Right ventricle myocardium superior (tissue), 1 donor: Measurements from ENCODE around the gene SDHAF1. TPM values are rescaled to one million over a fixed set of nuclear protein-coding genes. Genes with fewer than 3 reads are reported as not detected.
A peak's percentile ranks its signal among the peaks of the same experiment; 100 is the strongest.
"Not testable (repeated sequence)": the region's sequence is repeated elsewhere in the genome, so short reads cannot be mapped to it uniquely, and the experiment has no call there.

Source experiments
- ATAC-seq: fragments of 200-7000 bp; cut with Tn5 transposase; one replicate; pipeline ENCODE4 v1.9.1; 2020; ENCODE audit warnings: mild to moderate bottlenecking; ENCODE audit not compliant: poor library complexity
- DNase-seq: peaks from one replicate; pipeline ENCODE4 v3.0.0-alpha.2; 2020
- intact Hi-C: fragments of 100-400 bp; cut with DNase I; formaldehyde crosslinking; loops from one replicate; pipeline ENCODE4 v1.11.2; 2022
- long read RNA-seq: library from polyadenylated mRNA; unstranded; transcript quantifications from one replicate; pipeline ENCODE4 v2.0.0, GENCODE V29; 2021
- total RNA-seq: library from RNA; stranded (reverse); fragmentation: NEBNext Ultra II Directional; extraction: Animal tissue kit (Norgen Biotek cat#: 25700); gene quantifications from one replicate; pipeline ENCODE4 v1.2.1, GENCODE V29; 2021
- donor health status: DM: no; HTN: yes; CAD: no; lungs with severe emphysema.

The SDHAF1 gene, protein sequence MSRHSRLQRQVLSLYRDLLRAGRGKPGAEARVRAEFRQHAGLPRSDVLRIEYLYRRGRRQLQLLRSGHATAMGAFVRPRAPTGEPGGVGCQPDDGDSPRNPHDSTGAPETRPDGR
- total RNA-seq = 10.2 TPM
- long read RNA-seq, transcript SDHAF1-201 (1 exons, 1,117 nt) = major isoform, 34 of 34 reads
- long read RNA-seq, partial matches to known transcripts = 0 of 34 reads
- long read RNA-seq, other reads (novel, unspliced or antisense) = 0 of 34 reads

- peak; percentile 98 for ATAC-seq
- DNase-seq = peak; percentile 99
- intact Hi-C loops = loop anchor here (5.0 kb wide), 1 partner anchor 117 kb away; the partner anchor contains the start of genes OVOL3 and POLR2I
Observed at GRCh38 chr19:35995048-35995993, at the start of gene SDHAF1. SDHAF1 (plus strand) TSS chr19:35995188; CDS start chr19:35995275, 87 bp downstream.

DNA sequence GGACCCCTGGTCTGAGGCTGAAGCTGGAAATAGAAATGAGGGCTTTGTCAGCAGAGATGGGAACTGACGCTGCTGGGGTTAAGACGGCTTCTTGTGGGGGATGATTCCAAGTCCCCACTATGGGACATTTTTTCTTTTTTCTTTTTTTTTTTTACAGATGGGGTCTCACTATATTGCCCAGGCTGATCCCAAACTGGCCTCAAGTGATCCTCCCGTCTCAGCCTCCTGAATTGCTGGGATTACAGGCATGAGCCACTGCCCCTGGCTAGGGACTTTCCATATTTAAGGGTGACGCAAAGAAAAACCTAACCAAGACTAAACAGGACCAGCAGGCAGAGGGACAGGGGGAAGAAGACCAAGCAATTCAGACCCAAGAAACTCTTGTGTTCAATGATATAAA is 48.8 kb upstream of the SDHAF1 start:
- ATAC-seq = no peak
- intact Hi-C loops = no loop called here

DNA sequence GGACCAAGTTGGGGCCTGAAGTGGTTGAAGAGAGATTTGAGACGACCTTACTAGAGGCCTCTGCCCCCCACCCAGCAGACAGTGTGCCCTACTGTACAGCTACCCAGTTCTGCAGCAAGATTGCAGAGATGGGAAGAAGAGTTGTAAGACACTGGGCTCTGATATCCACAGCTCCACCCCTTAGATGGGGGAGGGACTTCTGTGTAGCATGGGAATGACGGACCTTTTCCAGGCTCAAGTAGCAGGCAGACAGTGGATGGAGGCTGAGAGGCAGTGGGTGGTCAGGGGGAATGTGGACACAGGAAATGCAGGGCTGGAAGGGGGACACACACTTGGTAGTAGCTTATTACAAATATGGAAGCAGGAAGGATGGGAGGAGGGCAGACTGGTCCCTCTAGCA is 45.9 kb upstream of the SDHAF1 start:
- no peak for ATAC-seq
- intact Hi-C loops = no loop called here
- no peak for DNase-seq

More for the DNA sequence above, 48.8 kb upstream of the SDHAF1 start:
- no peak for DNase-seq

GRCh38 chr19:35955881-35956634 is 38.9 kb upstream of the SDHAF1 start:
- intact Hi-C loops = no loop called here
- DNase-seq = no peak
- ATAC-seq = no peak

- DNase-seq, ATAC-seq, intact Hi-C loops: not testable (repeated sequence)
Observed at GRCh38 chr19:35957411-35957810, 37.6 kb upstream of the SDHAF1 start.

DNA sequence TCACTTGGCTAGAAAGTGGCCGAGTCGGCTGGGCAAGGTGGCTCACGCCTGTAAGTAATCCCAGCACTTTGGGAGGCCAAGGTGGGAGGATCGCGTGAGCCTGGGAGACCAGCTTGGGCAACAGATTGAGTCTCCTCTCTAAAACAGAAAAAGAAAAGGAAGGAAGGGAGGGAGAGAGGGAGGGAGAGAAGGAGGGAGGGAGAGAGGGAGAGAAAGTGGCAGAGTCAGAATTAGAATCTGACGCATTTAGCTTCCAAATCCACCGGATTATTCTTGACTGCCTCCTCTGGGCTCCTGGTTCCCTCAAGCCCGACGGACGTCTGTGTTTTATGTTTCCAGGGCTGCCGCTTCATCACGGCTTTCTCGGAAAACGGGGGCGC is 36.3 kb upstream of the SDHAF1 start:
- intact Hi-C loops = no loop called here
- DNase-seq (no peak), ATAC-seq (no peak)

GRCh38 chr19:35959040-35959967 is 35.7 kb upstream of the SDHAF1 start:
- ATAC-seq (peak; percentile 68), DNase-seq (peak; percentile 72)
- intact Hi-C loops = no loop called here

GRCh38 chr19:35959968-35960320 is 35.0 kb upstream of the SDHAF1 start:
- DNase-seq (no peak), ATAC-seq (no peak)
- intact Hi-C loops = no loop called here

DNA sequence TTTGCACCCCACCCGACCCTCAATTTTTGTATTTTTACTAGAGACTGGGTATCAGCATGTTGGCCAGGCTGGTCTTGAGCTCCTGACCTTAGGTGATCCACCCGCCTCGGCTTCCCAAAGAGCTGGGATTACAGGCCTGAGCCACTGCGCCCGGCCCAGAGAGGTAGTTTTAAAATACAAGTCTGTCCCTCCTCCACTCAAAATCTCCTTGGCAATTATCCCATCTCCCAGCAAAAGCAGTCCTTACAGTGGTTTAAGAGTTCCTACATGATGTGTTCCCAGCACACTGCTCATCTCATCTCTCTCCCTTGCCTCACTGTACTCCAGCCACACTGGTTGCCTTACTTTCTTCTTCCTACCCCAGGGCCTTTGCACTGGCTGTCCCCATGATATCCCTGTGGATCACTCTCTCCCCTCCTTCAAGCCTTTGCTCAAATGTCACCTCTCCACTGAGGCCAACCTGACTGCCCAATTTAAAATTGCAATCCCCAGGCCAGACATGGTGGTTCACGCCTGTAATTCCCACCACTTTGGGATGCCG is 34.5 kb upstream of the SDHAF1 start:
- ATAC-seq = no peak
- DNase-seq = no peak
- intact Hi-C loops = no loop called here

GRCh38 chr19:35963514-35963913 is 31.5 kb upstream of the SDHAF1 start:
- DNase-seq (no peak), ATAC-seq (no peak)
- intact Hi-C loops = no loop called here

DNA sequence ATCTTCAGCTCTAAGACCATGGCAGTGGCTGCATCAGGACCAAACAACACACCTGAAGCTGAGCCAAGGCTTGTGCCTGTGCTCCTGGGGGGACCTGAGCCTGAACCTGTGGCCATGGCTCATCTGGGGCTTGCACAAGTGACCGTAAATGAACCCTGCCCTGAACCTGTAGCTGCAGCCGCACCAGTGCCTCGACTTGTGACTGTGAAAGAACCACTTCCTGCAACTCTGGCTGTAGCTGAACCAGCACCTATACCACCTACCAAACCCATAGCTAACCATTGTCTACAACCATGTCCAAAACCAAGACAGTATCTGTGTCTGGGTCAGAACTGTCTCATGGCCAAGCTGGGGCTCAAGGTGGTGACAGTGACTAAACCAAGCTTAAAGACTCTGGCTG is 28.2 kb upstream of the SDHAF1 start:
- DNase-seq (no peak), ATAC-seq (no peak)
- intact Hi-C loops = no loop called here

- ATAC-seq (no peak), DNase-seq (no peak)
- intact Hi-C loops = no loop called here
Observed at GRCh38 chr19:35973487-35973886, 21.5 kb upstream of the SDHAF1 start.

DNA sequence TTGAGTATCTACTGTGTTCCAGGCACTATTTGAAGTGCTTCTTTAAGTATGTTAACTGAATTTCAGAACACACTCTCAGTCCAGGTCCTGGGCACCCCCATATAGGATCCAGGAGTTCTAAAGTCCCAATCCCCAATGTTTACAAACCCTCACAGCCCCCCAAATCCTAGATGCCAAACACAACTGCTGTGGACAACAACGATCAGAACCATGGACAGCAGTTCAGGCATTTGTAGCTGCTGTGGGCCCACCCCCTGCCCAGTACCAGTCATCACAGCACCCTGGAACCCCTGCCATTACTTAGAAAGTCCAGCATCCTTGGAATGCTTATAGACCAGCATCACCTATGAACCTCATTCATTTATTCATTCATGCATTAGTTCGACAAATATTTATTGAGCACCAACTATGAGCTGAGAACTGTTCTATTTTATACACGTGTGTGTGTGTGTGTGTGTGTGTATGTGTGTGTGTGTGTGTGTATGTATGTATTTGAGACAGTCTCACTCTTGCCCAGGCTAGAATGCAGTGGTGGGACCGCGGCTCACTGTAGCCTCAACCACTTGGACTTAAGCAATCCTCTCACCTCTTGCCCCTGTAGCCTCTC is 19.3 kb upstream of the SDHAF1 start:
- DNase-seq = peak; percentile 10
- ATAC-seq = no peak
- intact Hi-C loops = no loop called here

- intact Hi-C loops = no loop called here
- ATAC-seq (no peak), DNase-seq (no peak)
Observed at GRCh38 chr19:35977446-35978222, 17.4 kb upstream of the SDHAF1 start.

DNA sequence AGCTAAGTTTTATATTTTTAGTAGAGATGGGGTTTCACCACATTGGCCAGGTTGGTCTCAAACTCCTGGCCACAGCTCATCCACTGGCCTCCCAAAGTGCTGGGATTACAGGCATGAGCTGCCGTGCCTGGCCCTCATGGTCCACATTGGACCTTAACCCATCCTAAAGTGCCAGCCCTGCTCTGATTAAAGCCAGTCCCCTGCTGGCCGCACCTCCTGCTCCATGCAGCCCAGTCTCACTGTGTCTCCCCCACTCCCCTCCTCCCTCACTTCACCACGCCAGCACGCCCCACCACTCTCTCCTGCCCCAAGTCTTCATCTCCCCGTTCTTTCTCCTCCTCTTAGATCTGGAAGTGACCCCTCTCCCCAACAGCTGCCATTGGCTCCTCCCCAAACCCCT is 16.7 kb upstream of the SDHAF1 start:
- DNase-seq (no peak), ATAC-seq (no peak)
- intact Hi-C loops = no loop called here

GRCh38 chr19:35978832-35979365 is 16.1 kb upstream of the SDHAF1 start:
- no peak for DNase-seq
- no peak for ATAC-seq
- intact Hi-C loops = no loop called here

DNA sequence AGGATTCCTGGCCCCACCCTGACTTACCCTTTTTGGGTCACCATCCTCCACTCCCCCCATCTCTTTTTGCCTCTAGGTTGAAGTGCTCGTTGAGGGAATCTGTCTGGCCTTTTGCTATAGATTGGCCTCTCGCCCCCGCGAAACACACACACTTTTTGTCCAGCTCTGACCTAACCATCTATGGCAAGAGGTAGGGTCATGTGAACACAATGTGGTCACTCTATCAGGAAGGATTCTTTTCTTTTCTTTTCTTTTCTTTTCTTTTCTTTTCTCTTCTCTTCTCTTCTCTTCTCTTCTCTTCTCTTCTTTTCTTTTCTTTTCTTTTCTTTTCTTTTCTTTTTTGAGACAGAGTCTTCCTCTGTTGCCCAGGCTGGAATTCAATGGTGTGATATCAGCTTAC is 14.0 kb upstream of the SDHAF1 start:
- intact Hi-C loops, ATAC-seq, DNase-seq: not testable (repeated sequence)
